ENCODE data around the gene MPV17.
"Not testable (repeated sequence)": the region's sequence is repeated elsewhere in the genome, so short reads cannot be mapped to it uniquely, and the experiment has no call there.

The MPV17 gene

DNA sequence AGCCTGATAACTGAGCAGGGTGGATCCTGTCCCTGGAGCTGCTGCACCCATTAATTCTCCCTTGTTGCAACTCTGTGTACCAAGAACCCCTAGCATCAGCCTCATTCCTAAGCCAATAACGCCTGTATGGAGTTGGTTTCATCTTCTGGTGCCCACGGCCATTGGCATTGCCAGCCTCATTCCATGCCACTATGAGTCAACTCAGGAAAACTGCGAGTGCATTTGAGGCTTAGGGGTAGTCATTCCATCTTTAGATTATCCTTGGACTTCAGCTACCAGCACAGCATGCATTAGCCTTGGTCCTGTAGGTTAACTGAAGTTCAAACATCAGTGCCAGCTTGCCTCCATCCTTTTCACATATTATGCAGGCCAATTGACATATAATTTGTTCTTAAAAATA is 42.1 kb downstream of the MPV17 start:
- in situ Hi-C loops (cut with MboI; ENCODE audit: low sequenced_read_pairs, unreplicated experiment): loop anchor here (10.0 to 25.0 kb wide), 2 partner anchors 176 to 319 kb away; partner anchors contain the start of gene MAPRE3
- TF ChIP-seq, protein P1, sequence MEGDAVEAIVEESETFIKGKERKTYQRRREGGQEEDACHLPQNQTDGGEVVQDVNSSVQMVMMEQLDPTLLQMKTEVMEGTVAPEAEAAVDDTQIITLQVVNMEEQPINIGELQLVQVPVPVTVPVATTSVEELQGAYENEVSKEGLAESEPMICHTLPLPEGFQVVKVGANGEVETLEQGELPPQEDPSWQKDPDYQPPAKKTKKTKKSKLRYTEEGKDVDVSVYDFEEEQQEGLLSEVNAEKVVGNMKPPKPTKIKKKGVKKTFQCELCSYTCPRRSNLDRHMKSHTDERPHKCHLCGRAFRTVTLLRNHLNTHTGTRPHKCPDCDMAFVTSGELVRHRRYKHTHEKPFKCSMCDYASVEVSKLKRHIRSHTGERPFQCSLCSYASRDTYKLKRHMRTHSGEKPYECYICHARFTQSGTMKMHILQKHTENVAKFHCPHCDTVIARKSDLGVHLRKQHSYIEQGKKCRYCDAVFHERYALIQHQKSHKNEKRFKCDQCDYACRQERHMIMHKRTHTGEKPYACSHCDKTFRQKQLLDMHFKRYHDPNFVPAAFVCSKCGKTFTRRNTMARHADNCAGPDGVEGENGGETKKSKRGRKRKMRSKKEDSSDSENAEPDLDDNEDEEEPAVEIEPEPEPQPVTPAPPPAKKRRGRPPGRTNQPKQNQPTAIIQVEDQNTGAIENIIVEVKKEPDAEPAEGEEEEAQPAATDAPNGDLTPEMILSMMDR (IDR thresholded peaks at IDR 0.05; ENCODE audit: borderline replicate concordance, control extremely low read depth, extremely low read depth, insufficient read depth, missing control alignments): no peak
- DNase-seq (ENCODE audit: low spot score): no peak

DNA sequence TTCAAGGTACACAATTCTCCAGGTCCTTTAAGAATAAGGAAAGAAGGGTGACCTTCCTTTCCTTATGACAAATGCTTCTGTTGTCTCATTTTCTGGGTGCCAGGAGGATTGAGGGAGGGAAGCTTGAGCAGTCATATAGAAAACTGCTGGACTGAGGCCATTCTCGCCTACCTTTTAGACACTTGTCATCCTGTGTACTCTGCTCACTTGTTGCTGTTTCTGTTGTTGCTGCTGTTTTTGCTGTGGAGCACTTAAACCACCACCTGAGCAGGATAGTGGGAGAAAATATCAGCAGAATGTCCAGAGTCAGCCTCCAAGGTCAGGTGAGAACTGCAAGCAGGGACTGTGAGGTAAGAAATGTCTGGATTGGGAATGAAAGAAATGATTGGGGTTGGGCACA is 44.9 kb downstream of the MPV17 start:
- TF ChIP-seq, protein P1 (IDR thresholded peaks at IDR 0.05; ENCODE audit: borderline replicate concordance, control extremely low read depth, extremely low read depth, insufficient read depth, missing control alignments): no peak
- in situ Hi-C loops (cut with MboI; ENCODE audit: low sequenced_read_pairs, unreplicated experiment): loop anchor here (25.0 kb wide), 1 partner anchor 316 kb away; the partner anchor contains the start of gene MAPRE3
- DNase-seq (ENCODE audit: low spot score): no peak

DNA sequence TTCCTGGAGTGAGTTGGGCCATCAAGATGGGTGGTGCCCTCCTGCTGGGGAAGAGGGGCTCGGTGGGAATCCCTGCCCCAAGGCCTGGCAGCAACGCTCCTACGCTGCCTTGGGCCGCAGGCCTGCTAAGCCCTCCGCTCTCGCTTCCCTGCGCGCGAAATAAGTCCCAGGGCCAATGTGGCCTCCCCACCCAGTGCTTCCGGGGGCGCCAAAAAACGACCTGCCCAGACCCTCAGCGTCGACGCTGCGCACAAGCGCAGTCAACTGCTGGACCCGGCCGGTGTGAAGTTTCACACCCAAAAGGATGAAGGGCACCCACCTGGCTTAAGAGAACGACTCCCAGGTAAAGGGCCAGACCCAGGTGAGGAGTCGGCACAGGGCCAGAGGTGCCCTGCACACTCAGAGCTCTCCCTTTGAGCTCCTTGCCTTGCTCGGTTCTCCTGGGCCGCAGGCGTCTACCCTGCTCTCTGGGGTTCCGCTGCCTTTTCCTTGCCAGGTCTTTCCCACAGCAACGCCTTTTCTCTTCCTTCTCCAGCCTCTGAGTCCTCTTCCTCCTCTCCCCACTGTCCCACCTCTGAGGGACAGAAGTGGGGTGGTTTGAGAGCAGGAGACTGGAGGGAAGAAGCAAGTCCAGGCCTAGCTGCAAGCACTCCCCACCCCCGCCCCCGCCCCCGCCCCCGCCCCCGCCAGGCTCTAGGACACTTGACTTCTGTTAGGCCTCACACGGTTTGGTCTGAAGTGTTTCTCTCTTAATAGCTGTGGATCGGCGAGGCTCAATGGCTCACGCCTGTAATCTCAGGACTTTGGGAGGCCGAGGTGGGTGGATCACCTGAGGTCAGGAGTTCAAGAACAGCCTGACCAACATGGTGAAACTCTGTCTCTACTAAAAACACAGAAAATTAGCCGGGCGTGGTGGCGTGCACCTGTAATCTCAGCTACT is 47.4 kb downstream of the MPV17 start, which contains the start of gene DNAJC5G:
Gene DNAJC5G (plus strand): TSS at position 223 of the 940 bp plus-strand sequence. CDS start 1,296 bp downstream, outside the sequence.
- TF ChIP-seq, protein P1 (IDR thresholded peaks at IDR 0.05; ENCODE audit: borderline replicate concordance, control extremely low read depth, extremely low read depth, insufficient read depth, missing control alignments): no peak
- in situ Hi-C loops (cut with MboI; ENCODE audit: low sequenced_read_pairs, unreplicated experiment): loop anchor here (25.0 kb wide), 1 partner anchor 313 kb away; the partner anchor contains the start of gene MAPRE3
- no peak for DNase-seq (ENCODE audit: low spot score)

DNA sequence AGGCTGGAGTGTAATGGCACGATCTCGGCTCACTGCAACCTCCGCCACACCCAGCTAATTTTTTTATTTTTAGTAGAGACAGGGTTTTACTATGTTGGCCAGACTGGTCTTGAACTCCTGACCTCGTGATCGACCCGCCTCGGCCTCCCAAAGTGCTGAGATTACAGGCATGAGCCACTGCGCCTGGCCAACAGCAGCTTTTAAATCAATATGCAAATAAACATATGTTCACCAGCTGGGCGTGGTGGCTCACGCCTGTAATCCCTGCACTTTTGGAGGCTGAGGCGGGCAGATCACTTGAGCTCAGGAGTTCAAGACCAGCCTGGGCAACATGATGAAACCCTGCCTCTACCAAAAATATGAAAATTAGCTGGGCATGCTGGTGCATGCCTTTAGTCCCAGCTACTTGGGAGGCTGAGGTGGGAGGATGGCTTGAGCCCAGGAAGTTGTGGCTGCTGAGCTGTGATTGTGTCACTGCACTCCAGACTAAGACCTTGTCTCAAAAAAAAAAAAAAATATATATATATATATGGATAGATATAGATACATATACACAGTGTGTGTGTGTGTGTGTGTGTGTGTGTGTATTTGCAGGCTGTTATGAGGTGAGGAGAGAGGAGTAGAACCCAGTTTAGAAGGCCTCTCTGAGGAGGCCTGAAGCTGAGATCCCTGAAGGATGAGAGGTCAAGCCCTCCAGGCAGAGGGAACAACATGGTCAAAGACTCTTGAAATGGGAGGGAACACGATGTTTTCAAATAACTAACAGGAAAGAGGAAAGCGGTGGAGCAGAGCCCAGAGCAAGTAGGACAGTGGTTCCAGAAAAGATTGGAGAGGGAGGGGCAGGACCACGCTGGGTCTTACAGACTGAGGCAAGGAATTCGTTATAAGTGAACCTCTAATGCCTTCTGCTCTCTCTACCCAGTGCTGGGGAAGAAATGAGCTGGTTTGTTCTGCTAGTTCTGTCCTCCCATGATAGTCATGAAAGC is 50.1 kb downstream of the MPV17 start:
- DNase-seq (ENCODE audit: low spot score); in situ Hi-C loops (cut with MboI; ENCODE audit: low sequenced_read_pairs, unreplicated experiment): not testable (repeated sequence)

DNA sequence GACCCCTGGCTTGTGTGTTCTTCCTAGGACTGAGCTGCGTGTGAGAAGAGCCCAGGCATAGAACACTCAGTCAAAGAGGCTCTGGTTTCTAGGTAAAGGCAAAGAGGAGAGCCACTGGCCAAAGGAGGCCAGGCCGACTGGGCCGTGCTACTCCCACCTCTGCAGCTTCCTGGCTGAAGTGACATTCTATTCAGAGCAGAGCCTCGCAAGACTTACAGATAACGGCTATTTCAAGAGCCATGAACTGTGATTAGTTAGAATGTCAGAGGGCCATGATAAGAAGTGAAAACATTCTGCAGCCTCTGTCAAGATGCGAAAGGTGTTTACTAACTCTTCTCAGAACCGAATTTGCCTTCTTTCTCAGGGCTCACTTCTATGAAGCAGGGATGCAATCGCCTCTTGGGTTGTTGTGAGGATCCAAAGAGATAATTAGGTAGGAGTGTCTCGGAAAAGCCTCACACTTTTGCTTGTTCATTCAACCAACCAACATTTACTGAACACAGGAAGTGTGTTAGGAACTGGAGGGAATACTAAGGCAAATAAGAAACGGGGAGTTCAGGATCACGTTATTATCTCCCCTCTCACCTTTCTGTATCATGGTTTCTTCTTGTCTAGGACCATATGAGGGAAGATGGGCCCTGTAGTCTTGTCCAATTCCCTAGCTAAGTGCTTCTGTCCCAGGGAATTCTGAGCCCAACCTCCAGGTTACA is 51.1 kb downstream of the MPV17 start:
- no peak for DNase-seq (ENCODE audit: low spot score)
- TF ChIP-seq, protein P1 (IDR thresholded peaks at IDR 0.05; ENCODE audit: borderline replicate concordance, control extremely low read depth, extremely low read depth, insufficient read depth, missing control alignments): no peak
- in situ Hi-C loops (cut with MboI; ENCODE audit: low sequenced_read_pairs, unreplicated experiment): no loop called here

DNA sequence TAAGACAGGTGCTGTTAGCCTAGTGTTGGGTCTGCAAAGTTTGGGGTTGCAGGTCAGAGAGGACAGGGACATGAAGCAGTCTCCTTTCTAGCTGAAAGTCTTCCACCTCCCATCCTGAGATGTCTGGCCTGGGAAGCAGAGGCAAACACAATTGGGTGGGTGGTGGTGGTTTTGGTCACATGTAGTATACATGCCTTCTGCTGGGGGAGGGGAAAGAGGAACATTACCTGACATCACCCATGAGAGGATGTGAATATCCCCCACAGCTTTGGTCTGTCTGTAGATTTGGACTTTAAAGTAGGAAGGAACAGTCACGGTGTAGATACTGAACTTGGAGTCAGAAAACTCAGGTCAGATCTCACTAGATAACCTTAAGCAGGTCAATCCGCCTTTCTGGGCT is 52.2 kb downstream of the MPV17 start:
- in situ Hi-C loops (cut with MboI; ENCODE audit: low sequenced_read_pairs, unreplicated experiment): no loop called here
- TF ChIP-seq, protein P1 (IDR thresholded peaks at IDR 0.05; ENCODE audit: borderline replicate concordance, control extremely low read depth, extremely low read depth, insufficient read depth, missing control alignments): no peak
- DNase-seq (ENCODE audit: low spot score): no peak

All from GM13976 (cell line).